ENCODE results near the gene ZAP70.

DNA sequence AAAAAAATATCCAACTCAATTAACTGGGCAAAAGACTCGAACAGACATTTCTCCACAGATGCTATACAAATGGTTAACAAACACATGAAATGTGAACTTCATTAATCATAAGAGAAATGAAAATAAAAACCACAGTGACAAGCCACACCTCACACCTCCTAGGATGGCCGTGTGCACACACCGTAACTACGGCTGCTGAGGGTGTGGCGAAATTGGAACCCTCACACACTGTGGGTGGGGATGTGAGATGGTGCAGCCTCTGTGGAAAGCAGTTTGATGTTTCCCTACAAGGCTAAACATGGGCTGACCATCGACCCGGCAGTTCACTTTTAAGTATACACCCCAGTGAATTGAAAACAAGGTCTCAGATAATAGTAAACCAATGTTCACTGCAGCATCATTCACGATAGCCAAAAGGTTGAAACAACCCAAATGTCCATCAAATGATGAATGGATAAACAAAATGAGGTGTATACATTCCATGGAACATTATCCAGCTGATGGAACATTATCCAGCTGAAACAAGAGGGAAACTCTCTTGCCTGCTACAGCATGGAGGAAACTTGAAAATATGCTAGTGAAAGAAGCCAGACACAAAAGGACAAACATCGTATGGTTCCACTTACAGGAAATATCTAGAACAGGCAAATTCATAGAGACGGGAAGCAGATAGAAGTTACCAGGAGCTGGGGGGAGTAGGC, 32.2 kb downstream of the ZAP70 start:
- no peak for TF ChIP-seq EZH2phosphoT487 (IDR thresholded peaks at IDR 0.05; ENCODE audit: borderline replicate concordance, low read length)
- TF ChIP-seq, protein P1, sequence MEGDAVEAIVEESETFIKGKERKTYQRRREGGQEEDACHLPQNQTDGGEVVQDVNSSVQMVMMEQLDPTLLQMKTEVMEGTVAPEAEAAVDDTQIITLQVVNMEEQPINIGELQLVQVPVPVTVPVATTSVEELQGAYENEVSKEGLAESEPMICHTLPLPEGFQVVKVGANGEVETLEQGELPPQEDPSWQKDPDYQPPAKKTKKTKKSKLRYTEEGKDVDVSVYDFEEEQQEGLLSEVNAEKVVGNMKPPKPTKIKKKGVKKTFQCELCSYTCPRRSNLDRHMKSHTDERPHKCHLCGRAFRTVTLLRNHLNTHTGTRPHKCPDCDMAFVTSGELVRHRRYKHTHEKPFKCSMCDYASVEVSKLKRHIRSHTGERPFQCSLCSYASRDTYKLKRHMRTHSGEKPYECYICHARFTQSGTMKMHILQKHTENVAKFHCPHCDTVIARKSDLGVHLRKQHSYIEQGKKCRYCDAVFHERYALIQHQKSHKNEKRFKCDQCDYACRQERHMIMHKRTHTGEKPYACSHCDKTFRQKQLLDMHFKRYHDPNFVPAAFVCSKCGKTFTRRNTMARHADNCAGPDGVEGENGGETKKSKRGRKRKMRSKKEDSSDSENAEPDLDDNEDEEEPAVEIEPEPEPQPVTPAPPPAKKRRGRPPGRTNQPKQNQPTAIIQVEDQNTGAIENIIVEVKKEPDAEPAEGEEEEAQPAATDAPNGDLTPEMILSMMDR (IDR thresholded peaks at IDR 0.05; ENCODE audit: low read depth, low read length, poor library complexity, severe bottlenecking), result no peak

All from DOHH2 (cell line).